ENCODE data around the gene MRPL49. TPM values are rescaled to one million over a fixed set of nuclear protein-coding genes. Genes with fewer than 3 reads are reported as not detected.
"Not testable (repeated sequence)": the region's sequence is repeated elsewhere in the genome, so short reads cannot be mapped to it uniquely, and the experiment has no call there.

Gene MRPL49
- total RNA-seq, 4 donors from 2014 or later: 48.8 to 55.9 (median 54.2) TPM

DNA sequence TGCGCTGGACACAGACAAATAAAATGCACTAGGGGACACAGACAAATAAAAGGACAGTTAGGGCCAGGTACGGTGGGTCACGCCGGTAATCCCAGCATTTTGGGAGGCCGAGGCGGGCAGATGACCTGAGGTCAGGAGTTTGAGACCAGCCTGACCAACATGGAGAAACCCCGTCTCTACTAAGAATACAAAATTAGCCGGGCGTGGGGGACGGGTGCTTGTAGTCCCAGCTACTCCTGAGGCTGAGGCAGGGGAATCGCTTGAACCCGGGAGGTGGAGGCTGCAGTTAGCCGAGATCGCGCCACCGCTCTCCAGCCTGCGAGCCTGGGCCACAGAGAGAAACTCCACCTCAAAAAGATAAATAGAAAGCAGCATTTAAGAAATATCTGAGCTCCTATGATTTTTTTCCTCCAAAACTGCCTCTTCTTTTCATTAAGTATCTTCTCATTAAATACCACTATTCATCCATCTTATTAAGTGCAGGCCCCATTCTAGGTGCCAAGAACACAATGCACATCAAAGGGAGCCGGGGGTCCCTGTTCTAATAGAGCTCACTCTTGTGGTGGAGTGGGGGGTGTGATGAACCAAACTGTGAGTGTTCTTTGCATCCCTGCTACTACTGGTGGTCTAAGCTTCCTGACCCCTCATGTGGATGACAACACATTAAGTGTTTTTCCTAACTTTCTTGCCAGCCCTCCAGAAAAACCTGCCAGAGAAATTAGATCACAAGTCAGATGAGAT is 3.9 kb upstream of the MRPL49 start:
- 78 to 83% methylated on average over 18 of the region's 18 CpGs for WGBS, 2 donors
- Histone ChIP-seq H3K4me1 (peaks cover 0 to 58% (median 26%) of the 10 kb centered on the region in 4 donors), H3K36me3 (peaks cover 0 to 57% (median 13%) of the 10 kb centered on the region in 3 donors), H3K27ac (peak overlapping the region; percentile 42 to 88 (median 70)), H3K27me3 (no peaks in the 10 kb centered on the region), H3K9me3 (no peaks in the 10 kb centered on the region), H3K4me3 (peak overlapping the region in 1 of 4 donors; percentile 86)
- DNase-seq (ENCODE audit: low spot score in 2 of 2): no peak
- no peak for TF ChIP-seq POLR2A (IDR thresholded peaks at IDR 0.05)
- TF ChIP-seq, protein P1, sequence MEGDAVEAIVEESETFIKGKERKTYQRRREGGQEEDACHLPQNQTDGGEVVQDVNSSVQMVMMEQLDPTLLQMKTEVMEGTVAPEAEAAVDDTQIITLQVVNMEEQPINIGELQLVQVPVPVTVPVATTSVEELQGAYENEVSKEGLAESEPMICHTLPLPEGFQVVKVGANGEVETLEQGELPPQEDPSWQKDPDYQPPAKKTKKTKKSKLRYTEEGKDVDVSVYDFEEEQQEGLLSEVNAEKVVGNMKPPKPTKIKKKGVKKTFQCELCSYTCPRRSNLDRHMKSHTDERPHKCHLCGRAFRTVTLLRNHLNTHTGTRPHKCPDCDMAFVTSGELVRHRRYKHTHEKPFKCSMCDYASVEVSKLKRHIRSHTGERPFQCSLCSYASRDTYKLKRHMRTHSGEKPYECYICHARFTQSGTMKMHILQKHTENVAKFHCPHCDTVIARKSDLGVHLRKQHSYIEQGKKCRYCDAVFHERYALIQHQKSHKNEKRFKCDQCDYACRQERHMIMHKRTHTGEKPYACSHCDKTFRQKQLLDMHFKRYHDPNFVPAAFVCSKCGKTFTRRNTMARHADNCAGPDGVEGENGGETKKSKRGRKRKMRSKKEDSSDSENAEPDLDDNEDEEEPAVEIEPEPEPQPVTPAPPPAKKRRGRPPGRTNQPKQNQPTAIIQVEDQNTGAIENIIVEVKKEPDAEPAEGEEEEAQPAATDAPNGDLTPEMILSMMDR (IDR thresholded peaks at IDR 0.05): peak in 1 of 5 experiments; percentile 4

DNA sequence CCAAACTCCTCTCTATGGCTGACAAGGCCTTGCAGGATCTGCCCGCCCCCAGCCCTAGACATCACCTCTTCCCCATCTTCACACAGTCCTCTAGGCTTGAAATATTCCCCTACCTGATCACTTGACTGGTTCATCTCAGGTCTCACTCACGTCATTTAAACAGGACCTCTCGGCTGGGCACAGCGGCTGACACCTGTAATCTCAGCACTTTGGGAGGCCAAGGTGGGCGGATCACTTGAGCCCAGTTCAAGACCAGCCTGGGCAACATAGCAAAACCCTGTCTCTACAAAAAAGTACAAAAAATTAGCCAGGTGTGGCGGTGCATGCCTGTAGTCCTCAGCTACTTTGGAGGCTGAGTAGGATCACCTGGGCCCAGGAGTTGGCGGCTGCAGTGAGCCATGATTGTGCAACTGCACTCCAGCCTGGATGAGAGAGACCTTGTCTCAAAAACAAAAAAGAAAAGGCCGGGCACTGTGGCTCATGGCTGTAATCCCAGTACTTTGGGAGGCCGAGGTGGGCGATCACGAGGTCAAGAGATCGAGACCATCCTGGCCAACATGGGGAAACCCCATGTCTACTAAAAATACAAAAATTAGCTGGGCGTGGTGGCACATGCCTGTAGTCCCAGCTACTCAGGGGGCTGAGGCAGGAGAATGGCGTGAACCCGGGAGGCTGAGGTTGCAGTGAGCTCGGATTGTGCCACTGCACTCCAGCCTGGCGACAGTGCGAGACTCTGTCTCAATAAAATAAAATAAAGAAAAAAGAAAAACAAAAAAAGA is 3.0 kb upstream of the MRPL49 start:
- not testable (repeated sequence) for H3K4me3 ChIP-seq; H3K9me3 ChIP-seq; H3K27me3 ChIP-seq; DNase-seq (ENCODE audit: low spot score in 2 of 2)
- peaks cover 0 to 57% (median 13%) of the 10 kb centered on the region in 3 donors for H3K36me3 ChIP-seq
- peak overlapping the region in 1 of 4 donors; percentile 88 for H3K27ac ChIP-seq
- peaks cover 0 to 60% (median 22%) of the 10 kb centered on the region in 4 donors for H3K4me1 ChIP-seq
- WGBS, 2 donors: 89% methylated on average over 18 of the region's 18 CpGs

DNA sequence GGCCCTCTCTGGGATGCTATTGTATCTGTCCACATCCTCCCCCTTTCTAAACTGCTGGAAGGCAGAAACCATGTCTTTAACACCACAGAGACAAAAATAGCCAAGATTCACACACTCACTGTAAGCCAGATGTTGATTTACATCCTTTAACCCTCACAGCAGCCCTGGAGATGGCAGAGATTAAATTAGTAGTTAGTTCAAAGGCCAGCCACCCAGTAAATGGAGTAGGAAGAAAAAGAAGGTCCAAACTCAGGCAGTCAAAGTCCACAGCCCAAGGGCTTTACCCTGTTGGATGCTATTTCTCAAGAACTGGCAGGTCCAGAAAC is 2.5 kb upstream of the MRPL49 start:
- Histone ChIP-seq H3K4me1 (peaks cover 0 to 60% (median 22%) of the 10 kb centered on the region in 4 donors), H3K27ac (peak overlapping the region in 1 of 4 donors; percentile 8)
- TF ChIP-seq POLR2A (IDR thresholded peaks at IDR 0.05) (no peak), EP300 (IDR thresholded peaks at IDR 0.05) (no peak)
- TF ChIP-seq, protein P1 (IDR thresholded peaks at IDR 0.05): no peak

DNA sequence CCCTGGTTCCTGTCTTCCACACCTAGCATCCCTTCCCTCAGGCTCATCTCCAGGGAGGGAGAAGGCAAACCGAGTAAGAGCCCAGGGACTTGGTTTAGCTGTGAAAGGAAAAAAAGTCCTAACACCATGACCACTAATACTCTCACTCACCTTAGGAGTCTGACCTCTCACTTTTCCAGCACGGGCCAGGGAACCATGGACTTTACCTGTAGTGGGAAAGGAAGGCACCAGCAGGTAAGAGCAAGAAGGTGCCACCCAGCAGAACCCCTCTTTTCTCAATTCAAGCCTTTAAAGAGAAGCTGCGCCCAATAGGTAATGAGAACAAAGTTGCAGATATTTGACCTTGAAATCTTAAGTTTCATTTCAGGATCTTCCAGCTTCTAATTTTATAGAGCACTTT is 1.3 kb upstream of the MRPL49 start:
- Histone ChIP-seq H3K4me1 (peaks cover 0 to 57% (median 22%) of the 10 kb centered on the region in 4 donors), H3K27me3 (no peaks in the 10 kb centered on the region), H3K4me3 (peak overlapping the region; percentile 65 to 92 (median 87)), H3K27ac (peak overlapping the region; percentile 81 to 98 (median 92)), H3K36me3 (peaks cover 0 to 57% (median 17%) of the 10 kb centered on the region in 3 donors), H3K9me3 (no peaks in the 10 kb centered on the region)
- TF ChIP-seq POLR2A (IDR thresholded peaks at IDR 0.05): no peak
- TF ChIP-seq EP300 (IDR thresholded peaks at IDR 0.05): no peak
- TF ChIP-seq, protein P1 (IDR thresholded peaks at IDR 0.05): no peak
- DNase-seq (ENCODE audit: low spot score in 2 of 2): no peak
- 80 to 83% methylated on average over 3 of the region's 3 CpGs for WGBS, 2 donors

More for the DNA sequence above, 2.5 kb upstream of the MRPL49 start:
- H3K27me3 ChIP-seq: no peaks in the 10 kb centered on the region
- no peak for DNase-seq (ENCODE audit: low spot score in 2 of 2)
- no peak overlapping the region for H3K4me3 ChIP-seq
- H3K36me3 ChIP-seq: peaks cover 0 to 57% (median 13%) of the 10 kb centered on the region in 3 donors
- no peaks in the 10 kb centered on the region for H3K9me3 ChIP-seq

DNA sequence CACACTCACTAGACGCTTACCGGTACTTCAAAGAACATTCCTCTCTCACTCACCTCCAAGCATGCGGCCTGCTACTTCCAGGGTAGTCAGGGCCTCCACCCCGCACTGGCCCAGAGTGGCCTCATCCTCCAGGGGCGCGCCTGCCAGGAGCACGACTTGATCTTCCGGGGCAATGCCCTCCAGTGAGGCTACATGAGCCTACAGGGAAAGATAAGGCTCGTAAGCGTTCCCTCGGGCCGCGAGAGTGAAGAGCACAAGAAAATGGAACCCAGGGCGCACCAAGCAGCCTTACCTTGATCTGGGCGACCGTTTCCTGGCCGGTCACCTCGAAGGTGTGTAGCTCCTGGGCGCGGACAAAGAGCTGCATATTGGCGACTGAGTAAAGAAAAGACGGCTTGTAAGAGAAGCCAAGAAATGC is 665 bp upstream of the MRPL49 start:
- peaks cover 0 to 51% (median 17%) of the 10 kb centered on the region in 4 donors for H3K4me1 ChIP-seq
- H3K36me3 ChIP-seq: peaks cover 0 to 57% (median 19%) of the 10 kb centered on the region in 3 donors
- 4 to 5% methylated on average over 22 of the region's 22 CpGs for WGBS, 2 donors
- H3K27ac ChIP-seq: peak overlapping the region; percentile 81 to 98 (median 92)
- TF ChIP-seq POLR2A (IDR thresholded peaks at IDR 0.05): no peak
- no peak for TF ChIP-seq EP300 (IDR thresholded peaks at IDR 0.05)
- TF ChIP-seq, protein P1 (IDR thresholded peaks at IDR 0.05): no peak
- H3K27me3 ChIP-seq: no peaks in the 10 kb centered on the region
- no peak for DNase-seq (ENCODE audit: low spot score in 2 of 2)
- no peaks in the 10 kb centered on the region for H3K9me3 ChIP-seq
- H3K4me3 ChIP-seq: peak overlapping the region; percentile 65 to 92 (median 87)
